ENCODE measurements around the gene CECR2. TPM values are rescaled to one million over a fixed set of nuclear protein-coding genes. Genes with fewer than 3 reads are reported as not detected.

Gene CECR2
- total RNA-seq, 2 donors from 2014 or later = 2.6 to 3.4 TPM

- intact Hi-C loops (cut with DNase I) = no loop called here
- WGBS, 2 donors = 84 to 89% methylated on average over 5 of the region's 5 CpGs
- no peaks in the 10 kb centered on the region for H3K9me3 ChIP-seq
- ATAC-seq (no peak), DNase-seq (no peak)
- TF ChIP-seq CTCF (IDR thresholded peaks at IDR 0.05) = no peak
- no peak for TF ChIP-seq POLR2A (IDR thresholded peaks at IDR 0.05)
- H3K27me3 ChIP-seq = no peaks in the 10 kb centered on the region
- no peak overlapping the region for H3K27ac ChIP-seq
- no peak overlapping the region for H3K4me3 ChIP-seq
- peaks cover 6 to 21% of the 10 kb centered on the region in 2 donors for H3K36me3 ChIP-seq (replicated peaks in 1 of 2; ENCODE audit: insufficient read depth in 1 of 2, low read depth in 2 of 2)
- no peaks in the 10 kb centered on the region for H3K4me1 ChIP-seq
Measured at GRCh38 chr22:17590586-17590985, 221.3 kb downstream of the CECR2 start.

GRCh38 chr22:17592201-17592600, 222.9 kb downstream of the CECR2 start:
- no peak for TF ChIP-seq POLR2A (IDR thresholded peaks at IDR 0.05)
- TF ChIP-seq CTCF (IDR thresholded peaks at IDR 0.05) = no peak
- intact Hi-C loops (cut with DNase I) = no loop called here
- Histone ChIP-seq H3K4me1 (no peaks in the 10 kb centered on the region), H3K4me3 (no peak overlapping the region), H3K27me3 (no peaks in the 10 kb centered on the region), H3K27ac (no peak overlapping the region), H3K9me3 (no peaks in the 10 kb centered on the region), H3K36me3 (replicated peaks in 1 of 2; ENCODE audit: insufficient read depth in 1 of 2, low read depth in 2 of 2) (peaks cover 6 to 32% of the 10 kb centered on the region in 2 donors)
- no peak for DNase-seq
- ATAC-seq = no peak
- WGBS, 2 donors = 79 to 83% methylated on average over 5 of the region's 5 CpGs

GRCh38 chr22:17596226-17596625, 227.0 kb downstream of the CECR2 start:
- no peaks in the 10 kb centered on the region for H3K4me1 ChIP-seq
- ATAC-seq (no peak), DNase-seq (no peak)
- no peak overlapping the region for H3K4me3 ChIP-seq
- peaks cover 15 to 48% of the 10 kb centered on the region in 2 donors for H3K36me3 ChIP-seq (replicated peaks in 1 of 2; ENCODE audit: insufficient read depth in 1 of 2, low read depth in 2 of 2)
- TF ChIP-seq POLR2A (IDR thresholded peaks at IDR 0.05) = no peak
- no peak for TF ChIP-seq CTCF (IDR thresholded peaks at IDR 0.05)
- H3K9me3 ChIP-seq = no peaks in the 10 kb centered on the region
- H3K27me3 ChIP-seq = no peaks in the 10 kb centered on the region
- no peak overlapping the region for H3K27ac ChIP-seq
- 92 to 96% methylated on average over 6 of the region's 6 CpGs for WGBS, 2 donors
- intact Hi-C loops (cut with DNase I) = no loop called here

- H3K9me3 ChIP-seq = no peaks in the 10 kb centered on the region
- peaks cover 15 to 47% of the 10 kb centered on the region in 2 donors for H3K36me3 ChIP-seq (replicated peaks in 1 of 2; ENCODE audit: insufficient read depth in 1 of 2, low read depth in 2 of 2)
- TF ChIP-seq POLR2A (IDR thresholded peaks at IDR 0.05) (no peak), CTCF (IDR thresholded peaks at IDR 0.05) (no peak)
- ATAC-seq = no peak
- 92 to 97% methylated on average over 2 of the region's 2 CpGs for WGBS, 2 donors
- H3K4me1 ChIP-seq = no peaks in the 10 kb centered on the region
- intact Hi-C loops (cut with DNase I) = no loop called here
- no peak overlapping the region for H3K4me3 ChIP-seq
- no peak for DNase-seq
- H3K27me3 ChIP-seq = no peaks in the 10 kb centered on the region
- H3K27ac ChIP-seq = no peak overlapping the region
Measured at GRCh38 chr22:17597217-17597616, 228.0 kb downstream of the CECR2 start.

GRCh38 chr22:17598318-17598717, 229.1 kb downstream of the CECR2 start:
- no peak overlapping the region for H3K4me3 ChIP-seq
- DNase-seq (no peak), ATAC-seq (no peak)
- WGBS, 2 donors = 91 to 95% methylated on average over 4 of the region's 4 CpGs
- no peaks in the 10 kb centered on the region for H3K9me3 ChIP-seq
- H3K4me1 ChIP-seq = no peaks in the 10 kb centered on the region
- intact Hi-C loops (cut with DNase I) = no loop called here
- TF ChIP-seq CTCF (IDR thresholded peaks at IDR 0.05) (no peak), POLR2A (IDR thresholded peaks at IDR 0.05) (no peak)
- H3K27me3 ChIP-seq = no peaks in the 10 kb centered on the region
- no peak overlapping the region for H3K27ac ChIP-seq
- peaks cover 14 to 41% of the 10 kb centered on the region in 2 donors for H3K36me3 ChIP-seq (replicated peaks in 1 of 2; ENCODE audit: insufficient read depth in 1 of 2, low read depth in 2 of 2)
